DOHH2 (cell line): Measurements from ENCODE around the gene DOLK.

Experiments
- H3F3A ChIP-seq: fragments of 200-600 bp; sonication (generic), shearing (Covaris generic); 2 replicates; pipeline ENCODE4 v1.6.0; 2016; ENCODE audit warnings: antibody characterized with exemption, mild to moderate bottlenecking; ENCODE audit not compliant: control insufficient read depth, insufficient read depth
- H3K27ac ChIP-seq: fragments of 200-600 bp; sonication (generic); 2 replicates; pipeline ENCODE4 v1.5.1; 2014; ENCODE audit warnings: low read depth, mild to moderate bottlenecking, low read length, moderate library complexity
- H3K27me3 ChIP-seq: fragments of 200-600 bp; sonication (generic); 2 replicates; pipeline ENCODE4 v1.6.1; 2014; ENCODE audit warnings: mild to moderate bottlenecking, low read length, mixed read lengths; ENCODE audit not compliant: control insufficient read depth
- H3K36me3 ChIP-seq: fragments of 200-600 bp; sonication (generic); 2 replicates; pipeline ENCODE4 v1.6.1; 2014; ENCODE audit warnings: mild to moderate bottlenecking, low read length, moderate library complexity, mixed read lengths; ENCODE audit not compliant: control insufficient read depth
- H3K4me1 ChIP-seq: fragments of 200-600 bp; sonication (generic); 2 replicates; pipeline ENCODE4 v1.6.1; 2014; ENCODE audit warnings: mild to moderate bottlenecking, low read length, mixed read lengths; ENCODE audit not compliant: control insufficient read depth
- H3K4me2 ChIP-seq: fragments of 200-600 bp; sonication (generic); 2 replicates; pipeline ENCODE4 v1.6.0; 2014; ENCODE audit warnings: mild to moderate bottlenecking, low read length, moderate library complexity
- H3K4me3 ChIP-seq: fragments of 200-600 bp; sonication (generic); 2 replicates; pipeline ENCODE4 v1.5.1; 2014; ENCODE audit warnings: mild to moderate bottlenecking, low read length, mixed read lengths
- H3K79me2 ChIP-seq: fragments of 200-600 bp; sonication (generic); 2 replicates; pipeline ENCODE4 v1.6.1; 2014; ENCODE audit warnings: mild to moderate bottlenecking, low read length, mixed read lengths; ENCODE audit not compliant: control insufficient read depth
- H3K9me2 ChIP-seq: fragments of 200-600 bp; sonication (generic); replicated peaks from 2 replicates; pipeline ENCODE4 v1.6.1; 2014; ENCODE audit warnings: mild to moderate bottlenecking, low read length, mixed read lengths; ENCODE audit not compliant: control insufficient read depth
- H3K9me3 ChIP-seq: fragments of 200-600 bp; sonication (generic); 2 replicates; pipeline ENCODE4 v1.6.1; 2014; ENCODE audit warnings: antibody characterized with exemption, low read length, mixed read lengths; ENCODE audit not compliant: control insufficient read depth, insufficient read depth
- H4K20me1 ChIP-seq: fragments of 200-600 bp; sonication (generic); 2 replicates; pipeline ENCODE4 v1.6.0; 2014; ENCODE audit warnings: low read depth, mild to moderate bottlenecking, antibody characterized with exemption, low read length, moderate library complexity; ENCODE audit not compliant: control insufficient read depth, insufficient read depth
- EZH2phosphoT487 ChIP-seq: fragments of 200-600 bp; sonication (generic); IDR thresholded peaks from 2 replicates; pipeline ENCODE4 v1.6.1; 2017; ENCODE audit warnings: borderline replicate concordance, mild to moderate bottlenecking, antibody characterized with exemption, low read length, moderate library complexity, mixed read lengths
- TF ChIP-seq, protein P1 (sequence below): fragments of 200-600 bp; sonication (generic); IDR thresholded peaks from one replicate; pipeline ENCODE4 v1.5.1; 2014; ENCODE audit warnings: antibody characterized with exemption, mild to moderate bottlenecking, low read depth, low read length; ENCODE audit not compliant: poor library complexity, severe bottlenecking

DOLK gene

GRCh38 chr9:128895556-128895955 is 51.8 kb downstream of the DOLK start:
- Histone ChIP-seq H3K79me2 (peaks cover 5% of the 10 kb centered on the region), H3K4me3 (no peak overlapping the region), H3K27ac (no peak overlapping the region)

More at GRCh38 chr9:128895556-128895955, 51.8 kb downstream of the DOLK start:
- H3K36me3 ChIP-seq = peaks cover 32% of the 10 kb centered on the region; the same call in 1 of the 2 replicates
- H3K9me2 ChIP-seq = no peaks in the 10 kb centered on the region
- H3K4me2 ChIP-seq = no peak overlapping the region
- TF ChIP-seq EZH2phosphoT487 = no peak
- TF ChIP-seq, protein P1, sequence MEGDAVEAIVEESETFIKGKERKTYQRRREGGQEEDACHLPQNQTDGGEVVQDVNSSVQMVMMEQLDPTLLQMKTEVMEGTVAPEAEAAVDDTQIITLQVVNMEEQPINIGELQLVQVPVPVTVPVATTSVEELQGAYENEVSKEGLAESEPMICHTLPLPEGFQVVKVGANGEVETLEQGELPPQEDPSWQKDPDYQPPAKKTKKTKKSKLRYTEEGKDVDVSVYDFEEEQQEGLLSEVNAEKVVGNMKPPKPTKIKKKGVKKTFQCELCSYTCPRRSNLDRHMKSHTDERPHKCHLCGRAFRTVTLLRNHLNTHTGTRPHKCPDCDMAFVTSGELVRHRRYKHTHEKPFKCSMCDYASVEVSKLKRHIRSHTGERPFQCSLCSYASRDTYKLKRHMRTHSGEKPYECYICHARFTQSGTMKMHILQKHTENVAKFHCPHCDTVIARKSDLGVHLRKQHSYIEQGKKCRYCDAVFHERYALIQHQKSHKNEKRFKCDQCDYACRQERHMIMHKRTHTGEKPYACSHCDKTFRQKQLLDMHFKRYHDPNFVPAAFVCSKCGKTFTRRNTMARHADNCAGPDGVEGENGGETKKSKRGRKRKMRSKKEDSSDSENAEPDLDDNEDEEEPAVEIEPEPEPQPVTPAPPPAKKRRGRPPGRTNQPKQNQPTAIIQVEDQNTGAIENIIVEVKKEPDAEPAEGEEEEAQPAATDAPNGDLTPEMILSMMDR = no peak
- no peaks in the 10 kb centered on the region for H3K9me3 ChIP-seq
- H4K20me1 ChIP-seq = no peaks in the 10 kb centered on the region
- H3F3A ChIP-seq = no peaks in the 10 kb centered on the region
- H3K4me1 ChIP-seq = no peaks in the 10 kb centered on the region
- no peaks in the 10 kb centered on the region for H3K27me3 ChIP-seq
